RWPE2 (cell line): ENCODE results near the gene PHC2.

Experiments used
- ATAC-seq: fragments of 200-7000 bp; cut with Tn5 transposase; 3 replicates; pipeline ENCODE4 v1.9.1; 2021; ENCODE audit warnings: low read depth
- DNase-seq: peaks from one replicate; pipeline ENCODE4 v3.0.0-alpha.2; 2020; ENCODE audit warnings: low spot score
- H3K27ac ChIP-seq: fragments of 450-650 bp; 2 replicates; pipeline ENCODE4 v1.5.1; 2017; ENCODE audit warnings: mild to moderate bottlenecking; ENCODE audit not compliant: poor library complexity, severe bottlenecking
- H3K27me3 ChIP-seq: fragments of 250-450 bp; sonication (Bioruptor Pico); 2 replicates; pipeline ENCODE4 v1.5.1; 2021; ENCODE audit warnings: mild to moderate bottlenecking, moderate library complexity; ENCODE audit not compliant: insufficient read depth, poor library complexity, severe bottlenecking
- H3K36me3 ChIP-seq: fragments of 250-450 bp; sonication (Bioruptor Pico); 2 replicates; pipeline ENCODE4 v1.5.1; 2020; ENCODE audit warnings: low read depth, mild to moderate bottlenecking, moderate library complexity
- H3K4me1 ChIP-seq: fragments of 250-450 bp; sonication (Bioruptor Pico); 2 replicates; pipeline ENCODE4 v1.5.1; 2021; ENCODE audit warnings: mild to moderate bottlenecking, moderate library complexity; ENCODE audit not compliant: insufficient read depth, poor library complexity, severe bottlenecking
- H3K4me3 ChIP-seq: fragments of 250-450 bp; sonication (Bioruptor Pico); 2 replicates; pipeline ENCODE4 v1.5.1; 2021; ENCODE audit warnings: mild to moderate bottlenecking, moderate library complexity; ENCODE audit not compliant: severe bottlenecking
- H3K9me3 ChIP-seq: fragments of 250-450 bp; sonication (Bioruptor Pico); 2 replicates; pipeline ENCODE4 v1.5.1; 2021; ENCODE audit warnings: mild to moderate bottlenecking, moderate library complexity; ENCODE audit not compliant: severe bottlenecking
- TF ChIP-seq, protein P1 (sequence below): fragments of 450-650 bp; IDR thresholded peaks from one replicate; pipeline ENCODE4 v1.5.1; 2017; ENCODE audit warnings: mild to moderate bottlenecking, moderate library complexity; ENCODE audit not compliant: poor library complexity, severe bottlenecking

The PHC2 gene

DNA sequence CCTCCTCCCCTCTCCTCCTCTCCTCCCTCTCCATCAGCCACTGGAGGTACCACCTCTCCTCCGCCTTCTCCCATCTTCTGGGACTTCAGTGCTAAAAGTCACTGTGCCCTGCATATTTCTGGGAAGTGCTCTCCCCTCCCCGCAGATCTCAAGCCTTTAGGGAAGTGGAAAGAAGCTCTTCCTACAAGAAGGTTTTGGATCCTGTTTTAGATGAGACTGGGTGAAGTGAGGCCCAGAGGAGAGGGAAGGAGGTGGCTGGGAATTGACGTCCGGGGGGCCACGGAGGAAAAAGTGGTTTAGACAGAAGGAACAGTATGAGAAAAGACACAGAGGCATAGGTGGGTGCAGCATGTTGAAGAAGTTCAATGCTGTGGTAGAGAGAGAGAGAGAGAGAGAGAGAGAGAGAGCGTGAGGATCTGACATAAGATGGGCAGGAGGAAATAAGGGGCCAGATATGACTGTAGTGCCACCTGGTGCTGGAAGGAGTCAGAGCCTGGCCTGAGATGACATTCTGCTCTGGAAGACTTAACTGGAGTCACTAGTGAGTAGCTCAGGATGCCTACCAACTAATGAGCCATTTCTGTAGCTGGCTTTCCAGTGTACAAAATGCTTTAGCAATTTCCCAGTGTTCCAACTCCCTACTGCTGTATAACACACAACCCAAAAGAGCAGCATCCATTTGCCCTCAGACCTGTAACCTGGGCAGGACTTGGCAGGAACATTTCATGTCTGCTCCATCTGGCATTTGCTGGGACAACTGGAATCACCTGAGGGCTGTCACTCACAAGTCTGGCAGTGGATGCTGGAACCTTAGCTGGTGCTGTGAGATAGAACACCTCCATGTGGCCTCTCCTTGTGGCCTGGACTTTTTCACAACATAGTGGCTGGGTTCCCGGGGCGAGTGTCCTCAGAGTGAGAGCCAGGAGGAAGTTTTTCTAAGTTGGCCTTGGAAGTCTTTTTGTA lies 24.9 kb upstream of the PHC2 start:
- Histone ChIP-seq H3K27ac (no peak overlapping the region), H3K4me3 (no peak overlapping the region)
- peak; percentile 85 for ATAC-seq

DNA sequence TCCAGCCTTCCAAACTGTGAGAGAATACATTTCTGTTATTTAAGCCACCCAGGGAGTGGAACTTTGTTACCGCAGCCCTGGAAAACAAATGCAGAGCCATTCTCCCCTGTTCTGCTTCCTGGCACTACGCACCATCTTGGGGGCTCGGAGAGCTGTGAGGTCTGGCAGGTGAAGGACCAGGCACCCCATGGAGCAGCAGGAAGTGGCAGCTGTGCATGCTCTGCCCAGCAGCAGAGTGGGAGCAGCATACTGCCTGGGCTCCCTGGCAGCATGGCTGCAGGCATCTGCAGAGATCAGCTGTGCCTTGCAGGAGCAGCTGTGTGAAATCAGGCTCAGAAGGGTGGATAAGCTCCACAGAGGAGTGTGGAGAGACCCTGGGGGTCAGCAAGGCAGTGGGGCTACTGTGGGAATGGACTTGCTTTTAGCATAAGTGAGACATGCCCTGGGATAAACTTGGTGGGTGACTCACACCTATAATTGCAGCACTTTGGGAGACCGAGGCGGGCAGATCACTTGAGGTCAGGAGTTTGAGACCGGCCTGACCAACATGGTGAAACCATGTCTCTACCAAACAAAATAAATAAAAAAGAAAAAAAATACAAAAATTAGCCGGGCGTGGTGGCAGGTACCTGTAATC lies 23.9 kb upstream of the PHC2 start:
- no peak overlapping the region for H3K4me3 ChIP-seq
- H3K9me3 ChIP-seq, result no peaks in the 10 kb centered on the region
- TF ChIP-seq, protein P1, sequence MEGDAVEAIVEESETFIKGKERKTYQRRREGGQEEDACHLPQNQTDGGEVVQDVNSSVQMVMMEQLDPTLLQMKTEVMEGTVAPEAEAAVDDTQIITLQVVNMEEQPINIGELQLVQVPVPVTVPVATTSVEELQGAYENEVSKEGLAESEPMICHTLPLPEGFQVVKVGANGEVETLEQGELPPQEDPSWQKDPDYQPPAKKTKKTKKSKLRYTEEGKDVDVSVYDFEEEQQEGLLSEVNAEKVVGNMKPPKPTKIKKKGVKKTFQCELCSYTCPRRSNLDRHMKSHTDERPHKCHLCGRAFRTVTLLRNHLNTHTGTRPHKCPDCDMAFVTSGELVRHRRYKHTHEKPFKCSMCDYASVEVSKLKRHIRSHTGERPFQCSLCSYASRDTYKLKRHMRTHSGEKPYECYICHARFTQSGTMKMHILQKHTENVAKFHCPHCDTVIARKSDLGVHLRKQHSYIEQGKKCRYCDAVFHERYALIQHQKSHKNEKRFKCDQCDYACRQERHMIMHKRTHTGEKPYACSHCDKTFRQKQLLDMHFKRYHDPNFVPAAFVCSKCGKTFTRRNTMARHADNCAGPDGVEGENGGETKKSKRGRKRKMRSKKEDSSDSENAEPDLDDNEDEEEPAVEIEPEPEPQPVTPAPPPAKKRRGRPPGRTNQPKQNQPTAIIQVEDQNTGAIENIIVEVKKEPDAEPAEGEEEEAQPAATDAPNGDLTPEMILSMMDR, result no peak
- H3K27me3 ChIP-seq, result no peaks in the 10 kb centered on the region
- peaks cover 11% of the 10 kb centered on the region for H3K4me1 ChIP-seq
- H3K36me3 ChIP-seq, result no peaks in the 10 kb centered on the region; the same call in 1 of the 2 replicates
- ATAC-seq (no peak), DNase-seq (no peak)
- H3K27ac ChIP-seq, result no peak overlapping the region

More for the DNA sequence above, 24.9 kb upstream of the PHC2 start:
- Histone ChIP-seq H3K36me3 (no peaks in the 10 kb centered on the region; the same call in 1 of the 2 replicates), H3K27me3 (no peaks in the 10 kb centered on the region), H3K4me1 (peaks cover 20% of the 10 kb centered on the region), H3K9me3 (no peaks in the 10 kb centered on the region)
- TF ChIP-seq, protein P1, result peak; percentile 87
- DNase-seq, result no peak

DNA sequence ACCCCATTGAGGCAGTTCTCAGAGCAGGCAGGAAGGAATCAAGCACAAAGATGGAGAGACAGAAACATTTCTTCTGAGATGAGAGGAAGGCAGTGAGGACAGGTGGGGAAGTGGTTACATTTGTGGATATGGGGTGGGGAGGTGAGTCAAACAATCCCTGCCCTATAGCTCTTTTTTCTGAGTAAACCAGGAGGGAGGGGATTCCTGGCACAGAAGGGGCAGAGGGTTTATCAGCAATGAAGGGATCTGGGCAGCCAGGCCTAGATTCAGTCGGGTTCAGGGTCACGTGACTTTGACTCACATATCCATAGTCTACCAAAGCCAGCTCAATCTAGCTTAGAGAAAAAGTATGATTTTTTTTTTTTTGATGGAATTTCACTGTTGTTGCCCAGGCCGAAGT lies 15.7 kb upstream of the PHC2 start:
- Histone ChIP-seq H3K36me3 (no peaks in the 10 kb centered on the region), H3K27ac (no peak overlapping the region), H3K4me1 (peaks cover 18% of the 10 kb centered on the region), H3K9me3 (no peaks in the 10 kb centered on the region), H3K27me3 (no peaks in the 10 kb centered on the region), H3K4me3 (no peak overlapping the region)
- DNase-seq, result no peak
- no peak for ATAC-seq
- TF ChIP-seq, protein P1, result no peak

DNA sequence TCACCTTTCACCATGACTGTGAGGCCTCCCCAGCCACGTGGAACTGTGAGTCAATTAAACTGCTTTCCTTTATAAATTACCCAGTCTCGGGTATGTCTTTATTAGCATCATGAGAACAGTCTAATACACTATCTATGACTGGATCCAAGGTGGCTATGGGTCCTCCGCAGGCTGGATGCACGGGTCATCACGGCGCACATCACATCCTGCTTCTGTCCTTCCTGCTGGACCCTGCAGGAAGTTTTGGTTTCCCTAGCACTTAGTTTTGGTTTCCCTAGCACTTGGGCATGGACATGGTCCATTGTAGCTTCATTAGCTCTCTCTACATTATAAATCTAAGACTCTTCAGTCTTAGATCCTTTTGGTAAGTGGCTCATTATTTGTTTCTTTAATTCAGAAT lies 14.2 kb upstream of the PHC2 start:
- TF ChIP-seq, protein P1, result no peak
- Histone ChIP-seq H3K4me3 (no peak overlapping the region), H3K9me3 (no peaks in the 10 kb centered on the region), H3K4me1 (peaks cover 24% of the 10 kb centered on the region), H3K27ac (no peak overlapping the region), H3K27me3 (no peaks in the 10 kb centered on the region), H3K36me3 (no peaks in the 10 kb centered on the region)
- DNase-seq, result no peak
- no peak for ATAC-seq
